ENCODE results near the gene TOR1A.

The TOR1A gene

DNA sequence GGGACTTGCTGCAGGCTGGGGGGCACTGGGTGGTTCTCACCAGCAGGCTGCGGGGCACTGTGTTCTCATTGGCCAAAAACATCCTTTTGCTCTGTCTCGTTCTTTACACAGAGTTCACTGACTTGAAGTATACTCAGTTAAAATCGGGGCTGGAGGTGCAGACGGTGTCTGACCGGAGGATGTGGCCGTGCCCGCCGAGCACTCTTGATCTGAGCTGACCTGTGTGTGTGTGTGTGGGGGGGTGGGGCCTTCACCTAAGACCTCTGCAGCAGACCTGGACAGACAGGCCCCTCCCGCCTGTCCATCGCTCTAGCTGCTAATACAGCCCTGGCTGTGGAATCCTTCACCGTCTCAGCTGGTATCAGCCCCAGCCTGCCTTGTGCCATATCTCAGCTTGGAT is 13.8 kb downstream of the TOR1A start:
- no peak for DNase-seq

DNA sequence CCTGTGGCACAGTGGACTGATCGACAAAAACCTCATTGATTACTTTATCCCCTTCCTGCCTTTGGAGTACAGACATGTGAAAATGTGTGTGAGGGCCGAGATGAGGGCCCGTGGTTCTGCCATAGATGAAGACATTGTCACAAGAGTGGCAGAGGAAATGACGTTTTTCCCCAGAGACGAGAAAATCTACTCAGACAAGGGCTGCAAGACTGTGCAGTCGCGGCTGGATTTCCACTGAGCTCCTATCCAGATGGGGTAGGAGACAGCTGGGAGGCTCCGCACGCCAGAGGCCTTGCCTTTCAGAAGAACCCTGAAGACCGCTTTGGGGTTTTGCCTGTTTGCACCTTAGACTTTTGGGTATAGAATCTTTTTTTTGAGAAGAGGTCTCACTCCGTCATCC is 14.6 kb downstream of the TOR1A start:
- Histone ChIP-seq H3K4me1 (no peaks in the 10 kb centered on the region; the same call in none of the 2 replicates), H3K27me3 (no peaks in the 10 kb centered on the region), H3K36me3 (peaks cover 47% of the 10 kb centered on the region), H3K9me3 (no peaks in the 10 kb centered on the region), H3K4me3 (ENCODE audit: low read depth, low read length) (no peak overlapping the region)
- TF ChIP-seq, protein P1, sequence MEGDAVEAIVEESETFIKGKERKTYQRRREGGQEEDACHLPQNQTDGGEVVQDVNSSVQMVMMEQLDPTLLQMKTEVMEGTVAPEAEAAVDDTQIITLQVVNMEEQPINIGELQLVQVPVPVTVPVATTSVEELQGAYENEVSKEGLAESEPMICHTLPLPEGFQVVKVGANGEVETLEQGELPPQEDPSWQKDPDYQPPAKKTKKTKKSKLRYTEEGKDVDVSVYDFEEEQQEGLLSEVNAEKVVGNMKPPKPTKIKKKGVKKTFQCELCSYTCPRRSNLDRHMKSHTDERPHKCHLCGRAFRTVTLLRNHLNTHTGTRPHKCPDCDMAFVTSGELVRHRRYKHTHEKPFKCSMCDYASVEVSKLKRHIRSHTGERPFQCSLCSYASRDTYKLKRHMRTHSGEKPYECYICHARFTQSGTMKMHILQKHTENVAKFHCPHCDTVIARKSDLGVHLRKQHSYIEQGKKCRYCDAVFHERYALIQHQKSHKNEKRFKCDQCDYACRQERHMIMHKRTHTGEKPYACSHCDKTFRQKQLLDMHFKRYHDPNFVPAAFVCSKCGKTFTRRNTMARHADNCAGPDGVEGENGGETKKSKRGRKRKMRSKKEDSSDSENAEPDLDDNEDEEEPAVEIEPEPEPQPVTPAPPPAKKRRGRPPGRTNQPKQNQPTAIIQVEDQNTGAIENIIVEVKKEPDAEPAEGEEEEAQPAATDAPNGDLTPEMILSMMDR (IDR thresholded peaks at IDR 0.05; ENCODE audit: low read depth, low read length), result no peak
- DNase-seq, result no peak

More for the DNA sequence above, 13.8 kb downstream of the TOR1A start:
- no peak overlapping the region for H3K4me3 ChIP-seq (ENCODE audit: low read depth, low read length)
- H3K36me3 ChIP-seq, result peaks cover 51% of the 10 kb centered on the region
- no peaks in the 10 kb centered on the region for H3K9me3 ChIP-seq
- H3K4me1 ChIP-seq, result no peaks in the 10 kb centered on the region; the same call in 1 of the 2 replicates
- no peaks in the 10 kb centered on the region for H3K27me3 ChIP-seq
- TF ChIP-seq, protein P1 (IDR thresholded peaks at IDR 0.05; ENCODE audit: low read depth, low read length), result no peak

DNA sequence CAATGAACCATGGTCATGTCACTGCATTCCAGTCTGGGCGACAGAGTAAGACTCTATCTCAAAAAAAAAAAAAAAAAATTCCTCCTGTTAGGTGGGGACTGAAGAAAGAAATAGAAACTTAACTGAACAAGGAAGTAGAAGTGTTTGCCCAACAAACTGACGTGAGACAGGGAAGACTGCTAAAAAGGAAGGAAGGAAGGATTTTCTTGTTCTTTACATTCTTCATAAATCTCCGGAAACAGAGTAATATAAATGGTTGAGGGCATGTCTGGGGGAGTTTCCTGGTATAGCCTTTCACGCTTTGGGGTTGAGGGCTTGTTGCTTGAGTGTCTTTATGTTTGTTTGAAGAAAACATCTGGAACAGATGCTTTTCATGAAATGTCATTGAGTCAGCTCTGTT is 17.9 kb downstream of the TOR1A start:
- no peak for DNase-seq
- peaks cover 32% of the 10 kb centered on the region for H3K36me3 ChIP-seq
- TF ChIP-seq, protein P1 (IDR thresholded peaks at IDR 0.05; ENCODE audit: low read depth, low read length), result no peak

DNA sequence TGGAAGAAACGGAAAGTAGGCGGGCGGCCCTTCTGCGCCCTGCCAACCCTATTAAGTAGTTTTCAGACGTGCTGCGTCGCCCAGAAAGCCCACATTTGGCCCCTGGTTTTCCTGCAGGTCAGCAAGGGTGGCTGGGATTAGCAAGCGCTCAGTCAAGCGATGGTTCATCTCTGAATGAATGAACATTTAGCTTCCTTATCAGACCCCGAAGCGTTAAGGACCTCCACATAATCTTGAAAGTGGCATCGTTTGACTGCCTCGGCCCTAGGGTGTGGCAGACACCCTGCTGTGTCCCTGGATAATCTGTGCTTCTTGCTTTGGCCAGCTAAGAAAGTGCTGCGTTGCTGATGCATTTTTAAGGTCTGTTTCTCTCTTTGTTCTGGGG is 20.3 kb downstream of the TOR1A start:
- DNase-seq, result no peak
- Histone ChIP-seq H3K4me3 (ENCODE audit: low read depth, low read length) (peak overlapping the region; percentile 87), H3K4me1 (no peaks in the 10 kb centered on the region; the same call in 1 of the 2 replicates), H3K9me3 (no peaks in the 10 kb centered on the region), H3K36me3 (peaks cover 15% of the 10 kb centered on the region), H3K27me3 (no peaks in the 10 kb centered on the region)
- TF ChIP-seq, protein P1 (IDR thresholded peaks at IDR 0.05; ENCODE audit: low read depth, low read length), result no peak

More for the DNA sequence above, 17.9 kb downstream of the TOR1A start:
- no peaks in the 10 kb centered on the region; the same call in 1 of the 2 replicates for H3K4me1 ChIP-seq
- H3K27me3 ChIP-seq, result no peaks in the 10 kb centered on the region
- no peak overlapping the region for H3K4me3 ChIP-seq (ENCODE audit: low read depth, low read length)
- H3K9me3 ChIP-seq, result no peaks in the 10 kb centered on the region

DNA sequence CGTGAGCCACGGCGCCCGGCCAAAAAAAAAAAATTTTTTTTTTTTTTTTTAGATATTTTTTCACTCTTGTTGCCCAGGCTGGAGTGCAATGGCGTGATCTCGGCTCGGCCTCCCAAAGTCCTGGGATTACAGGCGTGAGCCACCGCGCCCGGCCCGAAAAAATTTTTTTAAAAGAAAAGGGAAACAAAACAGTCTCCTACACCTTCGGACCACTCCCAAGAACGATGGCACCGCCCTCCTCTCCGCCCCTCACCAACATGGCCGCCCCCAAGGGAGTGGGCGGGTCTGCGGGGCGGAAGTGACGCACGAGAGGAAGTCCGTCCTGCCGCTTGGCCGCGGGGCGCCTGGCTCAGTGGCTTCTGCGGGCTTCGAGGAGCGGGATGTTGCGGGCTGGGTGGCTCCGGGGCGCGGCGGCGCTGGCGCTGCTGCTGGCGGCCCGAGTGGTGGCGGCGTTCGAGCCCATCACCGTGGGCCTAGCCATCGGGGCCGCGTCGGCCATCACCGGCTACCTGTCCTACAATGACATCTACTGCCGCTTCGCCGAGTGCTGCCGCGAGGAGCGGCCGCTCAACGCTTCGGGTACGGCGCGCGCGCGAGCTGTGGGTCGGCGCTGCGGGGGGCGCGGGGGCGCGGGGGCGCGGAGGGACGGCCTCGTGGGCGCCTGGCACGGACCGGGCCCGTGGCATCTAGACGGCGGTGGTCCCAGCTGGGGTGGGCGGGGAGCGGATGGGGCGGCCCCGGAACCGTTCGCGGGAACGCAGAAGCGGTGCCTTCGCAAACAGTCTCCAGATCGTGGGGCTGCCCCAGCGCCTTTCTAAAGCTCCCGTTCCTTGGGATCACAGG is 20.9 kb downstream of the TOR1A start, which contains the start of gene TOR1B:
Gene TOR1B, plus strand, starts transcription at position 352 of the 843 bp plus-strand sequence. Its CDS starts 29 bp downstream, at position 381.
- no peaks in the 10 kb centered on the region for H3K9me3 ChIP-seq
- no peaks in the 10 kb centered on the region for H3K27me3 ChIP-seq
- DNase-seq, result peak; percentile 98
- H3K4me3 ChIP-seq (ENCODE audit: low read depth, low read length), result peak within 1 kb of the TSS; percentile 87
- no peaks in the 10 kb centered on the region; the same call in 1 of the 2 replicates for H3K4me1 ChIP-seq
- H3K36me3 ChIP-seq, result peaks cover 14% of the 10 kb centered on the region
- TF ChIP-seq, protein P1 (IDR thresholded peaks at IDR 0.05; ENCODE audit: low read depth, low read length), result no peak

DNA sequence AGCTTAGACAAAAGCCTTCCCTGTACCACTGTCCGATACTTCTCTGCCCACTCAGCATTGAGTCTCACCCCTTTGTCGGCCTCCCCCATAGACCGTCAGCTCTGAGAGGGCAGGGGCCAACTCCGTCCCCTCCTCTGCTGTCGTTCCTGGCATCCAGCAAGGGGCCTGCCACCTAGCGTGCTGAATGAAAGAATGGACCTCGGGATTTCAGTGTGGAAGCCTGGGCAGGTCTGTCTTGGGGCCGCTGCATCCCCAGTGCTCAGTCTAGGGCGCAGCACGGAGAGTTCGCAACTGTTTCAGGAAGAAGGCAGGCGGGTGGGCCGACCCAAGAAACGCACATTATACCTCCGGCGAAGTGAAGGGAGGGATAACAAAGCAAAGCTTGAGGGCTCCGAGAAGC is 22.4 kb downstream of the TOR1A start:
- H3K4me3 ChIP-seq (ENCODE audit: low read depth, low read length), result no peak overlapping the region
- H3K36me3 ChIP-seq, result peaks cover 4% of the 10 kb centered on the region
- TF ChIP-seq, protein P1 (IDR thresholded peaks at IDR 0.05; ENCODE audit: low read depth, low read length), result no peak
- no peaks in the 10 kb centered on the region for H3K27me3 ChIP-seq
- DNase-seq, result no peak
- no peaks in the 10 kb centered on the region; the same call in 1 of the 2 replicates for H3K4me1 ChIP-seq
- no peaks in the 10 kb centered on the region for H3K9me3 ChIP-seq
